Progenitor cell of endocrine pancreas (in vitro differentiated cells): Measurements from ENCODE around the gene NPC1. TPM values are rescaled to one million over a fixed set of nuclear protein-coding genes. Genes with fewer than 3 reads are reported as not detected.

Source experiments
- DNase-seq: peaks from one replicate; pipeline ENCODE4 v3.0.0; 2021; ENCODE audit warnings: low spot score; ENCODE audit not compliant: unreplicated experiment
- H3K27ac Mint-ChIP-seq: 2 replicates; pipeline ENCODE4 v1.8.0; 2021; ENCODE audit warnings: mild to moderate bottlenecking, moderate library complexity, mixed read lengths
- H3K27me3 Mint-ChIP-seq: 2 replicates; pipeline ENCODE4 v1.8.0; 2021; ENCODE audit warnings: mixed read lengths
- H3K36me3 Mint-ChIP-seq: 2 replicates; pipeline ENCODE4 v1.8.0; 2022; ENCODE audit warnings: mixed read lengths; ENCODE audit not compliant: insufficient read depth
- H3K4me1 Mint-ChIP-seq: 2 replicates; pipeline ENCODE4 v1.8.0; 2021; ENCODE audit warnings: low read depth, mixed read lengths
- H3K4me3 Mint-ChIP-seq: 2 replicates; pipeline ENCODE4 v1.8.0; 2021; ENCODE audit warnings: low read depth, mild to moderate bottlenecking, moderate library complexity, mixed read lengths
- H3K9me3 Mint-ChIP-seq: 2 replicates; pipeline ENCODE4 v1.8.0; 2021; ENCODE audit warnings: low read depth, mixed read lengths
- CTCF ChIP-seq: fragments of 200-600 bp; sonication (generic); IDR thresholded peaks from one replicate; pipeline ENCODE4 v1.5.0; 2021; ENCODE audit warnings: antibody characterized with exemption, mild to moderate bottlenecking; ENCODE audit not compliant: unreplicated experiment
- total RNA-seq: library from RNA; stranded (reverse); gene quantifications from 2 replicates; pipeline ENCODE4 v1.2.1, GENCODE V29; 2021

The NPC1 gene
- total RNA-seq, 1 donor from 2014 or later: 35.1 TPM

DNA sequence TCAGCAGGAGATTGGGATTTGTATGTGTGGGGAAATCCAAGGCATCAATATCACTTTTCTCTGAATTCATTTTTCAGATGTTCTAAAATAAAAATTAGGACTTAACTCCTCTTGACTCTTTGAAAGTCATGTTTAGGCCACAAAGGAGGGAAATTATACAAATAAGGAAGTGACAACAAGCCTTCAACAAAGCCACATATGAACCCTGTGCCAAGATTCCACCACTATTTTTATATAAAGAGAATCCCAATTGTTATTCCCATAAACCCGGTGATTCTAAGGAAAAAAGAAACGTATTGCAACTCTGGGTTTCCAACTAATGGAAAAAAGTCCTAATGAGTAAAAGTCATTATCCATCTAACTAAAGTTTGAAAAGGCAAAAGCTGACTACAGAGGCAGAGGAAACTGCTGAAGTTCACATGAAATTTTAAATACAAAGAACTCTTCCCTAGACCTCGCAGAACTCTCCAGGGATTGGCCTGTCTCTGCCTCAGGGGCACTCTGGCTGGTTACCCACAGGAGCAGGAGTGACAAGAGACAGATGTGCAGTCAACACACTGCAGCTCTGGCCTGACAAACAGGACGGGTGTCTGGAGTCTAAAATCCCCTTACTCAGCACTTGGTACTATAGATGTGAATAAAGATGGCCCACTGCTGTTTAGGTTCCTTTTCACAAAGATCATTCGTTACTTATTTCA is 11.5 kb downstream of the NPC1 start:
- Mint-ChIP-seq H3K27me3 (no peaks in the 10 kb centered on the region), H3K36me3 (peaks cover 12% of the 10 kb centered on the region), H3K4me1 (peaks cover 5% of the 10 kb centered on the region), H3K4me3 (no peak overlapping the region), H3K27ac (peak overlapping the region; percentile 49), H3K9me3 (no peaks in the 10 kb centered on the region)
- TF ChIP-seq CTCF: no peak
- no peak for DNase-seq

DNA sequence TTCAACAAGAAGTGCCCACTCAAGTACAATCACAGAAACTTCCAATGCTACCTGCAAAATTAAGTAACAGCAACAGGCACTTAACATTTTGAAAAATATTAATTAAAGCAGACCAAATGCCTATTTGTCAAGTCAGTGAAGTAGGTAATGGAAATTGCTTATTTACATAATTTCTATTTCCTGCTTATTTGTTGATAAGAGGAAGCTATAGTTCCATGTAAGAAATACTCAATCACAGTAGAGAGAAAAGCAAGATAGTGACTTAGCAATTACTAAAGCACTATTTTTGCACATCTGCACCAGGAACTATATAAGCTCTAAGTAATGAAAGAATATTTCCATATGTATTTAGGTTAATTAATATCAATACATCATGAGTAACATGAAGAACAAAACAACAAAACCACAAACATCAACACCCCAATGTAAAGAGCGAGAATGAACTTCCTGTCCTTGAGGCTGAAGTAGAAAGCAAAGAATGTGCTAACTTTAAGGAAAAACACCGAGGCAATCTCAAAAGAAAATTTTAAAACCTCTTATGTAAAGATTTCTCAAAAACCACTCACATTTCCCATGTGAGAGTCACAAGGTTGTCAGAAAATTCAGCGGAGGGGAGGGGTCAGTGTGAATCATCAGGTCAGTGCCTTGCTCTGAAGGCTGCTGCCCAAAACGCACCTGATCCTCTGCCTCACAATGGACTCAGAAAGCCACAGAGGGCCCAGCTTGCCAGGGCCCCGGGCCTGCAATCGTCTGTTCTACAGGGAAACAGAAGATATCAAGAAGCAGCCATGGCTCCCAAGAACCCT is 12.5 kb downstream of the NPC1 start:
- Mint-ChIP-seq H3K36me3 (peaks cover 16% of the 10 kb centered on the region), H3K4me3 (no peak overlapping the region), H3K27me3 (no peaks in the 10 kb centered on the region), H3K4me1 (peaks cover 6% of the 10 kb centered on the region), H3K9me3 (no peaks in the 10 kb centered on the region), H3K27ac (no peak overlapping the region)
- TF ChIP-seq CTCF: no peak
- DNase-seq: no peak

- DNase-seq: no peak
- Mint-ChIP-seq H3K9me3 (no peaks in the 10 kb centered on the region), H3K27me3 (no peaks in the 10 kb centered on the region), H3K27ac (no peak overlapping the region), H3K36me3 (peaks cover 20% of the 10 kb centered on the region), H3K4me3 (no peak overlapping the region), H3K4me1 (peaks cover 6% of the 10 kb centered on the region)
- no peak for TF ChIP-seq CTCF
Measured at GRCh38 chr18:23573020-23573419, 13.3 kb downstream of the NPC1 start.

DNA sequence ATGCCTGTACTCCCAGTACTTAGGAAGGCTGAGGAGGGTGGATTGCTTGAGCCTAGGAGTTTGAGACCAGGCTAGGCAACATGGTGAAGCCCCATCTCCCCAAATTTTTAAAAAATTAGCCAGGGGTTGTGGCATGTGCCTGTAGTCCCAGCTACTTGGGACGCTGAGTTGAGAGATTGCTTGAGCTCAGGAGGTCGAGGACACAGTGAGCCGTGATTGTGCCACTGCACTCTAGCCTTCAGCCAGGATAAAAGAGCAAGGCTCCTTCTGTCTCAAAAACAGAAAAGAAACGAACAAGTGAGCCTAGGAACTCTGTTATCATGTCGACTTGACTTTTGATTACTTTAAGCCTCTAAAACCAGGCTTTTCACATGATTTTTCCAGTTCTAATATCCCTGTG is 13.7 kb downstream of the NPC1 start:
- Mint-ChIP-seq H3K27me3 (no peaks in the 10 kb centered on the region), H3K4me1 (peaks cover 6% of the 10 kb centered on the region), H3K4me3 (no peak overlapping the region), H3K9me3 (no peaks in the 10 kb centered on the region), H3K36me3 (peaks cover 21% of the 10 kb centered on the region), H3K27ac (no peak overlapping the region)
- no peak for DNase-seq
- TF ChIP-seq CTCF: no peak

DNA sequence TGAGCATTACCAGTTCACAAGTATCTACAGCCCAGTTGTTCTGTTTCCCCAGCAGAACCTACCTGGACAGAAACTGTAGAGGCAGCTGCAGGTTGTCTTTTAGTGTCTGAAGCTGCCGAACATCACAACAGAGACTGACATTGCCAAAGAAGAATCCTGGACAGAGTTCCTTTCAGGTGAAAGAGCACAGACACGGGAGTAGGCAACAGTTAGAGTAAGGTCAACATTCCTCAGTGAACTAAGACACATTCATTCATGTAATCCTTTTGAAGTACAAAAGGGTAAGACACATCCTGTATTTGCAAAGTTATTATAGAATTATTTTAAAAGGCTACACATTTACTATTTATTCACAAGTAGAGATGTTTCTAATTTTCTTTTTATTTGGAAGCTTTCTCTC is 14.3 kb downstream of the NPC1 start:
- Mint-ChIP-seq H3K27me3 (no peaks in the 10 kb centered on the region), H3K36me3 (peaks cover 25% of the 10 kb centered on the region)
- no peak for TF ChIP-seq CTCF

More for the DNA sequence above, 14.3 kb downstream of the NPC1 start:
- Mint-ChIP-seq H3K27ac (no peak overlapping the region), H3K4me3 (no peak overlapping the region), H3K9me3 (no peaks in the 10 kb centered on the region), H3K4me1 (peaks cover 6% of the 10 kb centered on the region)
- no peak for DNase-seq
